Fibroblast of the aortic adventitia (primary cell): ENCODE results near the gene ZNF776. TPM values are rescaled to one million over a fixed set of nuclear protein-coding genes. Genes with fewer than 3 reads are reported as not detected.

Experiments used
- DNase-seq: peaks from one replicate; pipeline ENCODE4 v3.0.0-alpha.2; 2010; ENCODE audit warnings: low read depth
- H3K4me3 ChIP-seq: 2 replicates; pipeline ENCODE4 v1.5.1; 2011; ENCODE audit warnings: low read depth, mild to moderate bottlenecking, control low read depth, low read length, moderate library complexity
- CTCF ChIP-seq: IDR thresholded peaks from 2 replicates; pipeline ENCODE4 v1.5.1; 2011; ENCODE audit warnings: mild to moderate bottlenecking, low read length, control low read depth, inconsistent platforms; ENCODE audit not compliant: insufficient read depth
- total RNA-seq: library from RNA; depleted of rRNA; stranded (reverse); fragments of >200 nt; gene quantifications from 2 replicates; pipeline ENCODE4 v1.2.3, GENCODE V29; 2012; ENCODE audit warnings: low replicate concordance

Gene ZNF776
- total RNA-seq, 1 donor = 12.1 TPM

DNA sequence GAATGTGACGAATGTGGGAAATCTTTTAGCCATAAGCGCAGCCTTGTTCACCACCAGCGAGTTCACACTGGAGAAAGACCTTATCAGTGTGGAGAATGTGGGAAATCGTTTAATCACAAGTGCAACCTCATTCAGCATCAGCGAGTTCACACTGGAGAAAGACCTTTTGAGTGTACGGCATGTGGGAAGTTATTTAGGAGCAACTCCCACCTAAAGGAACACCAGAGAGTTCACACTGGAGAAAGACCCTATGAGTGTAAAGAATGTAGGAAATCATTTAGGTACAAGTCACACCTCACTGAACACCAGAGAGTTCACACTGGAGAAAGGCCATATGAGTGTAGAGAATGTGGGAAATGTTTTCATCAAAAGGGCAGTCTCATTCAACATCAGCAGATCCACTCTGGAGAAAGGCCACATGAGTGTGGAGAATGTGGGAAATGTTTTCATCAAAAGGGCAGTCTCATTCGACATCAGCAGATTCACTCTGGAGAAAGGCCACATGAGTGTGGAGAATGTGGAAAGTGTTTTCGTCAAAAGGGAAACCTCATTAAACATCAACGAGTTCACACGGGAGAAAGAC, 7.6 kb downstream of the ZNF776 start:
- TF ChIP-seq CTCF = no peak
- DNase-seq = no peak
- H3K4me3 ChIP-seq = no peak overlapping the region

DNA sequence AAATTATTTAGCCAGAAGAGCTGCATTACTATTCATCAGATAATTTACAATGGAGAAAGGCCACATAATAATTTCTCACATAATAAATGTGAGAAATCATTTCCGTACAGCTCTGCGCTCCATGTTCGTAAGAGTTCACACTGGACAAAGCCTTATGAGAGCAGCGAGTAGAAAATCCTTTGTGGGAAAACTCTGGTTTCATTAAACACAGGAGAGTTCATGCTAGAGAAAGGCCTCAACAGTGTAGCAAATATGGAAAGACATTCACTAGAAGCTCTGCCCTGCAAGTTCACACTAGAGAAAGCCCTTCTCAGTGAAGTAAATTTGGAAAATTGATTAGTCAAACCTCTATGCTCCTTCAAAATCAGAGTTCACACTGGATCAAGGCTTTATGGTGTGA, 8.4 kb downstream of the ZNF776 start:
- H3K4me3 ChIP-seq = no peak overlapping the region
- TF ChIP-seq CTCF = no peak
- DNase-seq = no peak

- no peak overlapping the region for H3K4me3 ChIP-seq
- TF ChIP-seq CTCF = no peak
- no peak for DNase-seq
Measured at GRCh38 chr19:57757941-57758340, 11.3 kb downstream of the ZNF776 start.

GRCh38 chr19:57759096-57759495, 12.5 kb downstream of the ZNF776 start:
- no peak overlapping the region for H3K4me3 ChIP-seq
- no peak for TF ChIP-seq CTCF
- DNase-seq = no peak

DNA sequence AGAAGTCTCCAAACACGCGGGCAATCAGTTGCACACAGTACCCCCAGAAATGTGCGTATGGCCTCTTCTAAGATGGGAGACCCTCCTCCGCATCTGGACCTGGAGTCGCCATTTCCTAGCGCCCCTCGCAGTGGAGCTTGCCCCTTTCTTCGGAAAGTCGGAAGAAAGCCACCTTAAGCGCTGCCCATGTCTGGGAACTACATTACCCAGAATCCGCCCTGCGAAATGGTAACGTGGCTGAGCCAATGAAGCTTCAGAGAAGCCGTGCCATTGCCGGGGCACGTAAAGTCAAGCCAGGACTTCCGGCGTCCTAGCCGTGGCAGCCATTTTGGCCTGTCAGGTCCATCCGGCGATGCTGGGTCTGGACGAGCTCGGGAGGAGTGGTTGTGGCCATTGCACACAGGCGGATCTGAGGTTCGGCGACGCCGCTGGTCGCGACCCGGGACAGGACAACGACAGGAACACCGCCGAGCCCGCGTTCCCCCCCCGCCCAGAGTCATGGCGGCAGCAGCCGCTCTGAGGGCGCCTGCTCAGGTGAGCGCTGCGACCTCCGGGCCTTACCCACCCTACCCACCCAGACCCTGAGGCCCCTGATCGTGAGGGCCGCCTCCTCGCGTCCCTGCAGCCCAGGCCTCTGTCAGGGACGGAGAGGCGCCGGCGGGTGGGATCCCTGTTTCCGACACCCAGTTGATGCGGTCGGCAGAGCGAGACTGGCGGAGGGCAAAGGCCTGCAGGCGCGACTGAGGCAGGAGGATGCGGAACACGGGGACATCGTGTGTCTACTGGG, 22.9 kb downstream of the ZNF776 start, which contains the start of gene ZNF586:
Gene ZNF586 (plus strand): TSS at position 332 of the 787 bp plus-strand sequence. CDS start 167 bp downstream, at position 499.
- DNase-seq = peak; percentile 92
- no peak for TF ChIP-seq CTCF
- H3K4me3 ChIP-seq = peak within 1 kb of the TSS; percentile 84

GRCh38 chr19:57771417-57771816, 24.8 kb downstream of the ZNF776 start:
- no peak for TF ChIP-seq CTCF

DNA sequence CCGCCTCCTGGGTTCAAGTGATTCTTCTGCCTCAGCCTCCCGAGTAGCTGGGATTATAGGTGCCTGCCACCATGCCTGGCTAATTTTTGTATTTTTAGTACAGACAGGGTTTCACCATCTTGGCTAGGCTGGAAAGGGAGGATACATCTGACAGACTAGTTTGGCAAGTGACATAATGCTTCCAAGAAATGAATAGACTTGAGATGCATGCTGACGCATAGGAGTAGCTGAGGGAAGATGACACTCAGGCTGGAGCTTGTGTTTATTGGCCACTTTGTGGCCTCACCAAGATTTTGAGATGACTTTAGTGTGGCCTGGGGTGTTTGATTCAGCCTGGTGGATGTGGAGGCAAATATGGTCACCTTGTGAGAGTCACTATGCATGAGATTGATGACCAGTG, 26.9 kb downstream of the ZNF776 start:
- H3K4me3 ChIP-seq = no peak overlapping the region
- TF ChIP-seq CTCF = no peak
- DNase-seq = no peak

More at GRCh38 chr19:57771417-57771816, 24.8 kb downstream of the ZNF776 start:
- no peak for DNase-seq
- H3K4me3 ChIP-seq = no peak overlapping the region
